B cell (primary cell): Measurements from ENCODE around the gene GLTP.

Experiments used
- EZH2 ChIP-seq: IDR thresholded peaks from 2 replicates; pipeline ENCODE4 v1.6.1; 2012; ENCODE audit warnings: borderline replicate concordance, low read depth, mild to moderate bottlenecking, moderate library complexity, low read length; ENCODE audit not compliant: insufficient read depth, poor library complexity, severe bottlenecking
- TF ChIP-seq, protein P1 (sequence below): fragments of 200-600 bp; IDR thresholded peaks from one replicate; pipeline ENCODE4 v1.8.0; 2022; ENCODE audit warnings: antibody characterized with exemption, mild to moderate bottlenecking

DNA sequence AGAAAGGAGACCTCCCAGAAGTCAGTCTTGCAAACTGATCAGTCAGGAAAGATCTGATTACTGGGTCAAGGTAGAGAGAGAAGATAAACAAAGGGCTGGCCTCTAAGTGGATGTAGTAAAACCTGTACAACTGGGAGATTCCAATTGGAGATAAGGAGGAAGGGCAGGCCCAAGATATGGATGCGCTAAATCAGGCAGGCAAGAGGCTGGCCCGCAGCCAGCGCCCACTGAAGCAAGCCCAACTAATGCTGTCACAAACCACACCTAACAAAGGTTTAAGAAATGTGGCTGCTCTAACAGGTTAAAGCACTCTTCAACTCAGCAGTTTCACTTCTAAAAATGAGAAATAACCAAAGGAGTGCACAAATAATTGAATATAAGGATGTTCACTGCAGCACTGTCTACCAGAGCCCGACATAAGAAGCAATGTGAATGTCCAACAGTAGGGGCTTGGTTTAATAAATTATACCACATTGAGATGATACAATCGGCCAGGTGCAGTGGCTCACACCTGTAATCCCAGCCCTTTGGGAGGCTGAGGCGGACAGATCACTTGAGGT, 4.7 kb downstream of the GLTP start:
- TF ChIP-seq, protein P1, sequence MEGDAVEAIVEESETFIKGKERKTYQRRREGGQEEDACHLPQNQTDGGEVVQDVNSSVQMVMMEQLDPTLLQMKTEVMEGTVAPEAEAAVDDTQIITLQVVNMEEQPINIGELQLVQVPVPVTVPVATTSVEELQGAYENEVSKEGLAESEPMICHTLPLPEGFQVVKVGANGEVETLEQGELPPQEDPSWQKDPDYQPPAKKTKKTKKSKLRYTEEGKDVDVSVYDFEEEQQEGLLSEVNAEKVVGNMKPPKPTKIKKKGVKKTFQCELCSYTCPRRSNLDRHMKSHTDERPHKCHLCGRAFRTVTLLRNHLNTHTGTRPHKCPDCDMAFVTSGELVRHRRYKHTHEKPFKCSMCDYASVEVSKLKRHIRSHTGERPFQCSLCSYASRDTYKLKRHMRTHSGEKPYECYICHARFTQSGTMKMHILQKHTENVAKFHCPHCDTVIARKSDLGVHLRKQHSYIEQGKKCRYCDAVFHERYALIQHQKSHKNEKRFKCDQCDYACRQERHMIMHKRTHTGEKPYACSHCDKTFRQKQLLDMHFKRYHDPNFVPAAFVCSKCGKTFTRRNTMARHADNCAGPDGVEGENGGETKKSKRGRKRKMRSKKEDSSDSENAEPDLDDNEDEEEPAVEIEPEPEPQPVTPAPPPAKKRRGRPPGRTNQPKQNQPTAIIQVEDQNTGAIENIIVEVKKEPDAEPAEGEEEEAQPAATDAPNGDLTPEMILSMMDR = no peak
- TF ChIP-seq EZH2 = no peak
